ENCODE measurements around the gene BCO1. TPM values are rescaled to one million over a fixed set of nuclear protein-coding genes. Genes with fewer than 3 reads are reported as not detected.

The BCO1 gene
- total RNA-seq, 1 donor from 2014 or later = not detected

DNA sequence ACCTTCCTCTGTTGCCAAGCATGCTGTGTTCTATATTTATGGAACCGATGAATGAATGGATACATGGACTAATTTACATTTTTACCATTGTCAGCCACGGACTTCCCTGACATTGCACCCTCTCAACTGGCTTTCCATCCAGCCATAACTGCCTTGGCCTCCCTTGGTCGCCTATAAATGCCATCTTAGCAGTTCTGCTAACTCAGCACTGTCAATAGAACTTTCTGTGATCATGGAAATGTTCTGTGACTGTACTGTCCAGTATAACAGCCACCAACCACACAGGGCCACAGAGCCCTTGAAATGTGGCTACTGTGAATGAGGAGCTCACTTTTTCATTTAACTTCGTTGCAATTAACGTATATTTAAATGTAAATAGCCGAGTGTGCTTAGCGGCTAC is 8.7 kb upstream of the BCO1 start:
- no peak overlapping the region for H3K4me3 ChIP-seq (ENCODE audit: low read length in 3 of 3)
- H3K36me3 ChIP-seq (ENCODE audit: control insufficient read depth in 3 of 3, insufficient read depth in 3 of 3, low read length in 3 of 3) = no peaks in the 10 kb centered on the region
- H3K27ac ChIP-seq (ENCODE audit: low read depth, low read length) = no peak overlapping the region
- H3K4me1 ChIP-seq (ENCODE audit: control insufficient read depth in 3 of 3, insufficient read depth in 3 of 3, low read length in 3 of 3) = no peaks in the 10 kb centered on the region
- H3K9me3 ChIP-seq (ENCODE audit: control insufficient read depth in 3 of 3, low read length in 3 of 3) = no peaks in the 10 kb centered on the region
- H3K9ac ChIP-seq (ENCODE audit: low read depth in 1 of 3, low read length in 3 of 3) = no peak overlapping the region
- H3K27me3 ChIP-seq (ENCODE audit: control insufficient read depth in 3 of 3, insufficient read depth in 3 of 3, low read length in 3 of 3) = peaks cover 0 to 12% (median 1%) of the 10 kb centered on the region in 3 donors

DNA sequence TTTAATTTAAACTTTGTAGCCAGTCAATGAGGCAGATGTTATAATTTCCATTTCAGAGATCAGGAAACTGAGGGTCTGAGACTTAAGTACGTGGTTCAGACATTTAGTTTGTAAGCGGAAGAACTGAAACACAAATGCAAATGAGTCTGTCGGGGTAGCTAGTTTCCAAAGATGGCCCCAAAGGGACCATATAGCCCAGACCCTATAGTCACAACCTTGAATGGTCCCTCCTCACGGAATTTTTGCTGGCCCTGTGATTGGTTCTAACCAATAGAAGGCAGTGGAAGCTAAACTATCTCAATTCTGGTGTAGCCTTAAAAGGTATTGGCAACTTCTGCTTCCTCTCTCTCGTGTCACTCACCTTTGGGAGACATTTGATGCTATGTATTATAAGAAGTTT is 7.5 kb upstream of the BCO1 start:
- no peak overlapping the region for H3K27ac ChIP-seq (ENCODE audit: low read depth, low read length)
- peaks cover 0 to 10% (median 0%) of the 10 kb centered on the region in 3 donors for H3K27me3 ChIP-seq (ENCODE audit: control insufficient read depth in 3 of 3, insufficient read depth in 3 of 3, low read length in 3 of 3)
- H3K9ac ChIP-seq (ENCODE audit: low read depth in 1 of 3, low read length in 3 of 3) = no peak overlapping the region
- no peaks in the 10 kb centered on the region for H3K9me3 ChIP-seq (ENCODE audit: control insufficient read depth in 3 of 3, low read length in 3 of 3)
- H3K36me3 ChIP-seq (ENCODE audit: control insufficient read depth in 3 of 3, insufficient read depth in 3 of 3, low read length in 3 of 3) = no peaks in the 10 kb centered on the region
- H3K4me3 ChIP-seq (ENCODE audit: low read length in 3 of 3) = no peak overlapping the region
- H3K4me1 ChIP-seq (ENCODE audit: control insufficient read depth in 3 of 3, insufficient read depth in 3 of 3, low read length in 3 of 3) = no peaks in the 10 kb centered on the region

DNA sequence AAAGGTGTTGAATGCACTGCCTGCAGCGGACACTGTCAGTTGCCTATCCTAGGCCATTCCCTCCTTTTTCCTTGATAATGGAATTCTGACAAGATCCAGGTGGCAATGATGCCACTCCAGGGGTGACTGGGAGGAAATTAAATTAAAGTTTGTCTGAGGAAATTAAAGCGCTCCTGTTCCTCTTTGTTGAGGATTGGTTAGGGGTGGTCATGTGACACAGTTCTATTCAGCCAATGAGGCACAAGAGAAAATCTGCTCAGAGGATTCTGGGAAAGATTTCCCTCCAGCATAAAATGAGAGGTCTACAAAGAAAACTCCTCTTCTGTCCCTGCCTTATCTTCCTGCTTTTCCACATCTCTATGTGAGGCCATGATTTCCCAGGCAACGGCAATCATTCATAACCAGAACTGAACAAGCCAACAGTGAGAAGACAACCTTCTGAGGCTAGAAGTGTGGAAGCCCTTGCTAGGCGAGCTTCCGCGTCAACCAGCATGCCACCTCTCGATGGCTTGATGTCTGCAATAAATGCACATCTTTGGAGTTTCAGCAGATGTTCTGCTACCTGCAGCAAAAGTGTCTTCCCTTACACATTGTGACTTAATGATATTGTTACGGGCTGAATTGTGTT is 5.6 kb upstream of the BCO1 start:
- H3K36me3 ChIP-seq (ENCODE audit: control insufficient read depth in 3 of 3, insufficient read depth in 3 of 3, low read length in 3 of 3) = no peaks in the 10 kb centered on the region

DNA sequence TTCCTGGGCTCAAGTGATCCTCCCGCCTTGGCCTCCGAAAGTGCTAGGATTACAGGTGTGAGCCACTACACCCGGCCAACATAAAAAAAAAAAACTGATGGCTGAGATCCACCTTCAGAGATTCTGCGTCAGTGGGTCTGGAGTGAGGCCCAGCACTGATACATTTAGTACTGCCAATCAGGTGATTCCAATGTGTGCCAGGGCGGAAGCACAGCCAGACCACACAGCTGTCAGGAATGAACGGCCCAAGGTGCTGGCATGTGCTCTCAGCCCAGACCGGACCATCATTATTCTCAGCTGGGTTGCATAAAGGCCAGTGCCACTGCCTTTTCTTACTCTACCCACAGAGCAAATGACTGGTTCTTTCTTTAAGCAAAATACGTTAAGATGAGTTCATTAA is 1.2 kb upstream of the BCO1 start:
- no peaks in the 10 kb centered on the region for H3K27me3 ChIP-seq (ENCODE audit: control insufficient read depth in 3 of 3, insufficient read depth in 3 of 3, low read length in 3 of 3)
- peaks cover 3 to 14% (median 13%) of the 10 kb centered on the region in 3 donors for H3K4me1 ChIP-seq (ENCODE audit: control insufficient read depth in 3 of 3, insufficient read depth in 3 of 3, low read length in 3 of 3)
- no peaks in the 10 kb centered on the region for H3K36me3 ChIP-seq (ENCODE audit: control insufficient read depth in 3 of 3, insufficient read depth in 3 of 3, low read length in 3 of 3)
- H3K27ac ChIP-seq (ENCODE audit: low read depth, low read length) = peak overlapping the region; percentile 62
- no peaks in the 10 kb centered on the region for H3K9me3 ChIP-seq (ENCODE audit: control insufficient read depth in 3 of 3, low read length in 3 of 3)
- peak overlapping the region in 1 of 3 donors; percentile 52 for H3K9ac ChIP-seq (ENCODE audit: low read depth in 1 of 3, low read length in 3 of 3)
- H3K4me3 ChIP-seq (ENCODE audit: low read length in 3 of 3) = no peak overlapping the region

More for the DNA sequence above, 5.6 kb upstream of the BCO1 start:
- Histone ChIP-seq H3K27me3 (ENCODE audit: control insufficient read depth in 3 of 3, insufficient read depth in 3 of 3, low read length in 3 of 3) (peaks cover 0 to 5% (median 0%) of the 10 kb centered on the region in 3 donors), H3K4me3 (ENCODE audit: low read length in 3 of 3) (no peak overlapping the region), H3K9ac (ENCODE audit: low read depth in 1 of 3, low read length in 3 of 3) (no peak overlapping the region), H3K4me1 (ENCODE audit: control insufficient read depth in 3 of 3, insufficient read depth in 3 of 3, low read length in 3 of 3) (peaks cover 0 to 6% (median 4%) of the 10 kb centered on the region in 3 donors), H3K27ac (ENCODE audit: low read depth, low read length) (no peak overlapping the region), H3K9me3 (ENCODE audit: control insufficient read depth in 3 of 3, low read length in 3 of 3) (no peaks in the 10 kb centered on the region)

DNA sequence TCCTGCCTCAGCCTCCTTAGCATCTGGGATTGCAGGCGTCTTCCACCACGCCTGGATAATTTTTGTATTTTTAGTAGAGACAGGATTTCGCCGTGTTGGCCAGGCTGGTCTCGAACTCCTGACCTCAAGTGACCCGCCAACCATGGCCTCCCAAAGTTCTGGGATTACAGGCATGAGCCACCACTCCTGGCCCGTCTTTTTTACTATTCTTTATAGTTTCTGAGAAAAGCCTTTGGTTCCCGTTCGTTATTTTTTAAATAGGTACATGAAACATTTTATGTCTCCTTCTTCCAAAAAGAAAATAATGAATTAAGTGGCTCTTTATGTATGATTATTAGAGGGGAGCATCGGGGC is 570 bp upstream of the BCO1 start:
- Histone ChIP-seq H3K9ac (ENCODE audit: low read depth in 1 of 3, low read length in 3 of 3) (peak overlapping the region in 1 of 3 donors; percentile 55), H3K4me3 (ENCODE audit: low read length in 3 of 3) (no peak overlapping the region), H3K27ac (ENCODE audit: low read depth, low read length) (peak overlapping the region; percentile 62), H3K9me3 (ENCODE audit: control insufficient read depth in 3 of 3, low read length in 3 of 3) (no peaks in the 10 kb centered on the region), H3K27me3 (ENCODE audit: control insufficient read depth in 3 of 3, insufficient read depth in 3 of 3, low read length in 3 of 3) (no peaks in the 10 kb centered on the region), H3K4me1 (ENCODE audit: control insufficient read depth in 3 of 3, insufficient read depth in 3 of 3, low read length in 3 of 3) (peaks cover 3 to 14% (median 13%) of the 10 kb centered on the region in 3 donors), H3K36me3 (ENCODE audit: control insufficient read depth in 3 of 3, insufficient read depth in 3 of 3, low read length in 3 of 3) (no peaks in the 10 kb centered on the region)

DNA sequence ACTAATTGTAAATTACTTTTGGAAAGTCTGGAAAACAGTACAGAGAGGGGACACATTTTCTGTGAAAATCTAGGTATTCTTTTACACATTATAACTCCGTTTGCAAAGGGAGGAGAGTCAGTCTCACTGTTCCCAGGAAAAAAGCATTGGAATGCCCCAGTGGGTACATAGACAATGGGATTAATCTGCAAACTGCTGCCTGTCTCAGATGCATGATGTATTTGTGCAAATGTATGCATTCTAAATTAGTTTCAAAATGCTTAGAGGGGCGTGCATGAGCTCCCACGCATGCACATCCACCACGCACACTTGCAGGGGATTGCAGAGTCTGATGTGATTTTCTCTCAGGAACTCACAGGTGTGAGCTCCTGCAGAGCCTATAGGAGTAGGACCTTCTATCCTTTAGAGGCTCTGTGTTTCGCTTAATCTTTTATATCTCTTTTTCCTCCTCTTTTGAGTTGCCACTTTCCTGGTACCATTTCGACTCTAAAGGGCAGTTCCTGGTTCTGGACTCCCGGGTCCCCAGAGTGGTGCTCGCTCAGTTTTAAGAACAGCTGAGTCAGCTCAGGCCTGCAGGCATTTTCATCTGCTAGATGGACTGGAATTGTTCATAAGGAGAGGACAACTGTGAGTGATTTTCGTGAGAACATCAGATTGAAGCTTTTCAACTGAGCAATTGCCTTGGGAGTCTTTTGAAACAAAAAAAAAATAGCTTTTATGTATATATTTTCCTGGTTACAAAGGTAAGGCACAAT is 1.1 kb downstream of the BCO1 start:
- no peak overlapping the region for H3K27ac ChIP-seq (ENCODE audit: low read depth, low read length)
- H3K27me3 ChIP-seq (ENCODE audit: control insufficient read depth in 3 of 3, insufficient read depth in 3 of 3, low read length in 3 of 3) = no peaks in the 10 kb centered on the region
- no peak overlapping the region for H3K9ac ChIP-seq (ENCODE audit: low read depth in 1 of 3, low read length in 3 of 3)
- no peak overlapping the region for H3K4me3 ChIP-seq (ENCODE audit: low read length in 3 of 3)
- no peaks in the 10 kb centered on the region for H3K36me3 ChIP-seq (ENCODE audit: control insufficient read depth in 3 of 3, insufficient read depth in 3 of 3, low read length in 3 of 3)
- H3K4me1 ChIP-seq (ENCODE audit: control insufficient read depth in 3 of 3, insufficient read depth in 3 of 3, low read length in 3 of 3) = peaks cover 3 to 14% (median 13%) of the 10 kb centered on the region in 3 donors
- H3K9me3 ChIP-seq (ENCODE audit: control insufficient read depth in 3 of 3, low read length in 3 of 3) = no peaks in the 10 kb centered on the region

DNA sequence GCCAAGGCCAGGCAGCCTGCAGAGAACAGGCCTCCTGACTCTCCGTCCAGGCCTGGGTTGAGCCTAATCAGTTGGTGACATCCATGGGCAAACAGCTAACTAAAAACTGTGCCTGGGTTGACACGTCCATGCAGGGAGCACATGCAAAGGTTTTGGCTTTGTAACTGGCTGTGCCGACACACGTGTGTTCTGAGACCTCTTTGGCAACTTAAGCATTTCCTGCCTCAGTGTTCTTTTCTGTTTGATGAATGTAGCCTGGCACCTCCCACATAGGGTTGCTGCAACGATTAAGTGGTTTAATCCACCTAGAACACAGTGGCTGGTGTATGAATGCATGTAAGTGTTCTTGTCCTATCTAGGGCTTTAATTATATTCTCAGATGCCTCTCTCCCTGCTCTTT is 3.2 kb downstream of the BCO1 start:
- H3K4me3 ChIP-seq (ENCODE audit: low read length in 3 of 3) = no peak overlapping the region
- H3K9ac ChIP-seq (ENCODE audit: low read depth in 1 of 3, low read length in 3 of 3) = no peak overlapping the region
- peaks cover 3 to 14% (median 13%) of the 10 kb centered on the region in 3 donors for H3K4me1 ChIP-seq (ENCODE audit: control insufficient read depth in 3 of 3, insufficient read depth in 3 of 3, low read length in 3 of 3)
- no peaks in the 10 kb centered on the region for H3K9me3 ChIP-seq (ENCODE audit: control insufficient read depth in 3 of 3, low read length in 3 of 3)
- no peaks in the 10 kb centered on the region for H3K36me3 ChIP-seq (ENCODE audit: control insufficient read depth in 3 of 3, insufficient read depth in 3 of 3, low read length in 3 of 3)
- no peaks in the 10 kb centered on the region for H3K27me3 ChIP-seq (ENCODE audit: control insufficient read depth in 3 of 3, insufficient read depth in 3 of 3, low read length in 3 of 3)
- H3K27ac ChIP-seq (ENCODE audit: low read depth, low read length) = no peak overlapping the region

DNA sequence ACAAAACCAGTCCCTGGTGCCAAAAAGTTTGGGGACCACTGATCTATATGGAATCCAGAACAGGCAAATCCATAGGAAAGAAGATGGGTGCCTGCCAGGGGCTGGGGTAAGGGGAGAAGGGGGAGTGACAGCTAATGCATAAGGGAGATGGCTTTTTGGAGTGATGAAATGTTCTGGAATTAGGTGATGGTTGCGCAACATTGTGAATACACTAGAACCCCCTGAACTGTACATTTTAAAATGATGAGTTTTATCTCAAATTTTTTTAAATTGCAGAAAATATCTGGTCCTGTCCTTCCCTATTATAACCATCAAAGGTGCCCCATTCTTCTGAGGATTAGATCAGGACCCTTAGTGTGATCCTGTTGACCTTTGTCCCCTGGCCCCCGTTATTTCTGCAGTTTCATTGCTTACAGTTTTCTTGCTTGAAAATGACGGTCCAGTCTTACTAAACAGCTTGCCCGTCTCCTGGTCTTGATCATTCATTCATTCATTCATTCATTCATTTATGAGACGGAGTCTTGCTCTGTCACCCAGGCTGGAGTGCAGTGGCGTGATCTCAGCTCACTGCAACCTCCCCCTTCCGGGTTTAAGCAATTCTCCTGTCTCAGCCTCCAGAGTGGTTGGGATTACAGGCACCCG is 4.6 kb downstream of the BCO1 start:
- no peaks in the 10 kb centered on the region for H3K9me3 ChIP-seq (ENCODE audit: control insufficient read depth in 3 of 3, low read length in 3 of 3)
- H3K4me3 ChIP-seq (ENCODE audit: low read length in 3 of 3) = no peak overlapping the region
- no peak overlapping the region for H3K9ac ChIP-seq (ENCODE audit: low read depth in 1 of 3, low read length in 3 of 3)
- no peak overlapping the region for H3K27ac ChIP-seq (ENCODE audit: low read depth, low read length)
- no peaks in the 10 kb centered on the region for H3K36me3 ChIP-seq (ENCODE audit: control insufficient read depth in 3 of 3, insufficient read depth in 3 of 3, low read length in 3 of 3)
- peaks cover 3 to 7% (median 7%) of the 10 kb centered on the region in 3 donors for H3K4me1 ChIP-seq (ENCODE audit: control insufficient read depth in 3 of 3, insufficient read depth in 3 of 3, low read length in 3 of 3)
- H3K27me3 ChIP-seq (ENCODE audit: control insufficient read depth in 3 of 3, insufficient read depth in 3 of 3, low read length in 3 of 3) = no peaks in the 10 kb centered on the region

DNA sequence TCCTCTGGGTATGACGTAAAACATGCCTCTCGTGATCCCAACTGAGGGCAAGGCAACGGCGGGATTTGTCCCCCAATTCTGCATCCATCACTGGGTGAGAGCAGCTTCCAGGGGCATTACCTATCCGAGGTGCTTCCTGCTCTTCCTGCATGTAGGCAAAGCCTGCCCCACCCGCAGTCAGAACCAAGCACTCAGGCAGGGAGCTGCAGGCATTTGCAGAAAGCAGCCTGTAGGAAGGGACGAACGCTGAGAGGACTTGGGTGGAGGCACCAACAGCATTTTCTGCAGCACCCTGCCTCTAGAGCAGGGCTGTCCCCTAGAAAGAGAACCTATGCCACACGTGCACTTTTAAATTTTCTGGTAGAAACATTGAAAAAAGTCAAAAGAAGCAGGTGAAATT is 5.5 kb downstream of the BCO1 start:
- H3K36me3 ChIP-seq (ENCODE audit: control insufficient read depth in 3 of 3, insufficient read depth in 3 of 3, low read length in 3 of 3) = no peaks in the 10 kb centered on the region
- H3K27me3 ChIP-seq (ENCODE audit: control insufficient read depth in 3 of 3, insufficient read depth in 3 of 3, low read length in 3 of 3) = no peaks in the 10 kb centered on the region
- no peak overlapping the region for H3K27ac ChIP-seq (ENCODE audit: low read depth, low read length)
- no peak overlapping the region for H3K9ac ChIP-seq (ENCODE audit: low read depth in 1 of 3, low read length in 3 of 3)
- peaks cover 0 to 2% (median 0%) of the 10 kb centered on the region in 3 donors for H3K4me1 ChIP-seq (ENCODE audit: control insufficient read depth in 3 of 3, insufficient read depth in 3 of 3, low read length in 3 of 3)
- H3K4me3 ChIP-seq (ENCODE audit: low read length in 3 of 3) = no peak overlapping the region
- H3K9me3 ChIP-seq (ENCODE audit: control insufficient read depth in 3 of 3, low read length in 3 of 3) = no peaks in the 10 kb centered on the region

DNA sequence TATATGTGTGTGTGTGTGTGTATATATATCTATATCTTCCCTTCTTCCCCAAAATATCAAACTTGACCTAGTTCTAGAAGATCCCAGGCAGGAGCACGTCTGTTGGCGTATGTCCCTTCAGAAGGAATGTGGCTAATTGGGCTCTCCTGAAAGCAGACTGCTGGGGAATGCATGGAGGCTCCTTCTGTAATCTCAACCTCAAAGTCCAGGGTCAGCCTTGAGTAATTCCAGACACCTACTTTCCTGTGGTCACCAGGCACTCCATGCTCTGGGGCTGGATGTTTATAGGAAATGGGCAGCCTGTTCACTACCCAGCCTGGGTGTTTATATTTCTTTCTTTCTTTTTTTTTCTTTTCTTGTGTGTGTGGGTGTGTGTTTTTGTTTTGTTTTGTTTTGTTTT is 13.4 kb downstream of the BCO1 start:
- H3K27ac ChIP-seq (ENCODE audit: low read depth, low read length) = no peak overlapping the region
- peaks cover 0 to 3% (median 0%) of the 10 kb centered on the region in 3 donors for H3K27me3 ChIP-seq (ENCODE audit: control insufficient read depth in 3 of 3, insufficient read depth in 3 of 3, low read length in 3 of 3)
- H3K4me1 ChIP-seq (ENCODE audit: control insufficient read depth in 3 of 3, insufficient read depth in 3 of 3, low read length in 3 of 3) = no peaks in the 10 kb centered on the region
- no peaks in the 10 kb centered on the region for H3K9me3 ChIP-seq (ENCODE audit: control insufficient read depth in 3 of 3, low read length in 3 of 3)
- H3K4me3 ChIP-seq (ENCODE audit: low read length in 3 of 3) = no peak overlapping the region
- H3K9ac ChIP-seq (ENCODE audit: low read depth in 1 of 3, low read length in 3 of 3) = no peak overlapping the region
- no peaks in the 10 kb centered on the region for H3K36me3 ChIP-seq (ENCODE audit: control insufficient read depth in 3 of 3, insufficient read depth in 3 of 3, low read length in 3 of 3)

All from skeletal muscle tissue (tissue), 4 donors.